ENCODE results near the gene SERPINA5. TPM values are rescaled to one million over a fixed set of nuclear protein-coding genes. Genes with fewer than 3 reads are reported as not detected.

SERPINA5 gene
- polyA plus RNA-seq (2011; rRNA removed), result 0.78 and 1.2 TPM in 2 replicates
- polyA plus RNA-seq (2012; cell fraction: cytosol; rRNA removed), result 0.05 and 0.06 TPM in 2 replicates
- 0.04 TPM in 1 of 2 replicates, not detected in the other for polyA plus RNA-seq (2012; cell fraction: nucleus; rRNA removed)
- polyA plus RNA-seq (2017; fragmentation: RNase III; extraction: RNeasy Plus Mini Kit Qiagen cat#74134 plus additional on column Dnase treatment), result 0.51 to 0.95 TPM (median 0.74 TPM) in 3 replicates
- polyA minus RNA-seq (2011; rRNA and poly(A)+ RNA removed), result 0.68 and 1.9 TPM in 2 replicates

- ATAC-seq (no peak), DNase-seq (ENCODE audit: low read depth in 1 of 2, low spot score in 1 of 2) (no peak), FAIRE-seq (no peak)
- no peaks in the 10 kb centered on the region for H3K4me1 ChIP-seq
- no peaks in the 10 kb centered on the region for H3K9me3 ChIP-seq
- TF ChIP-seq HMGXB4 (CRISPR knock-in tag; IDR thresholded peaks at IDR 0.05; ENCODE audit: borderline replicate concordance) (no peak), FOSL2 (IDR thresholded peaks at IDR 0.05) (no peak), FOSL2 (CRISPR knock-in tag; IDR thresholded peaks at IDR 0.05) (no peak), E2F6 (IDR thresholded peaks at IDR 0.05; ENCODE audit: borderline replicate concordance, low read depth) (no peak), CBX2 (IDR thresholded peaks at IDR 0.05; ENCODE audit: borderline replicate concordance, low read depth) (no peak), NR3C1 (IDR thresholded peaks at IDR 0.05) (no peak), ZFP36 (IDR thresholded peaks at IDR 0.05; ENCODE audit: borderline replicate concordance, partially characterized antibody) (no peak), USF2 (IDR thresholded peaks at IDR 0.05) (no peak), PHF8 (IDR thresholded peaks at IDR 0.05; ENCODE audit: borderline replicate concordance, low read depth) (no peak), GATA3 (IDR thresholded peaks at IDR 0.05; ENCODE audit: borderline replicate concordance) (no peak), BCL3 (IDR thresholded peaks at IDR 0.05) (no peak), NFE2L2 (conservative IDR thresholded peaks at IDR 0.05; ENCODE audit: low read length) (no peak), MYC (IDR thresholded peaks at IDR 0.05; ENCODE audit: borderline replicate concordance, low read length) (no peak), HOXB5 (CRISPR knock-in tag; IDR thresholded peaks at IDR 0.05) (no peak), EHMT2 (IDR thresholded peaks at IDR 0.05; ENCODE audit: low read depth) (no peak), EHF (CRISPR knock-in tag; IDR thresholded peaks at IDR 0.05) (no peak), RNF2 (IDR thresholded peaks at IDR 0.05; ENCODE audit: borderline replicate concordance, low read depth) (no peak), KDM1A (IDR thresholded peaks at IDR 0.05; ENCODE audit: low read depth) (no peak), JUN (IDR thresholded peaks at IDR 0.05) (no peak), TFCP2L1 (CRISPR knock-in tag; IDR thresholded peaks at IDR 0.05) (no peak)
- WGBS (ENCODE audit: missing lambda C conversion rate), result 72% methylated on average over 16 of the region's 18 CpGs
- no peak within 1 kb of the TSS for H3K4me2 ChIP-seq
- ChIA-PET POLR2A (no interaction called here), CTCF (interaction anchor here (1.0 to 4.1 kb wide), 5 partner anchors 11 to 95 kb away, joined by 3 to 13 read pairs (median 5); no protein-coding TSS in a partner anchor)
- H3K4me3 ChIP-seq, result no peak within 1 kb of the TSS
- no peak within 1 kb of the TSS for H3K27ac ChIP-seq
Observed at GRCh38 chr14:94581127-94581999, at the start of gene SERPINA5. Gene SERPINA5 (plus strand): TSS chr14:94581426. CDS start chr14:94587363, 5,937 bp downstream.

GRCh38 chr14:94532447-94532846 lies 48.8 kb upstream of the SERPINA5 start:
- CTCF ChIA-PET, result interaction anchor here (1.1 to 2.7 kb wide), 2 partner anchors 9 to 17 kb away, joined by 3 to 16 read pairs; no protein-coding TSS in a partner anchor
- DNase-seq (ENCODE audit: low read depth in 1 of 2, low spot score in 1 of 2), result no peak
- no peak for ATAC-seq
- TF ChIP-seq SREBF2 (IDR thresholded peaks at IDR 0.05), result no peak
- no peak for TF ChIP-seq ESRRA (IDR thresholded peaks at IDR 0.05; ENCODE audit: borderline replicate concordance, low read length)
- TF ChIP-seq CBX8 (IDR thresholded peaks at IDR 0.05), result peak; percentile 67; the same call in 1 of the 2 replicates
- TF ChIP-seq MAFK (IDR thresholded peaks at IDR 0.05; ENCODE audit: partially characterized antibody), result peak; percentile 40
- TF ChIP-seq MYC (IDR thresholded peaks at IDR 0.05; ENCODE audit: borderline replicate concordance, low read length), result no peak
- POLR2A ChIA-PET, result no interaction called here
- no peak overlapping the region for H3K4me2 ChIP-seq
- no peak overlapping the region for H3K4me3 ChIP-seq
- WGBS (ENCODE audit: missing lambda C conversion rate), result 1% methylated on average over 2 of the region's 2 CpGs
- H3K9me3 ChIP-seq, result peaks cover 4% of the 10 kb centered on the region; the same call in 2 of the 3 replicates
- no peaks in the 10 kb centered on the region for H3K4me1 ChIP-seq
- H3K27ac ChIP-seq, result no peak overlapping the region
- FAIRE-seq, result no peak

Data from A549 (cell line).